Lung (tissue), 12 donors: Measurements from ENCODE around the gene ALDH1A1. TPM values are rescaled to one million over a fixed set of nuclear protein-coding genes. Genes with fewer than 3 reads are reported as not detected.
A peak's percentile ranks its signal among the peaks of the same experiment; 100 is the strongest.

ENCODE experiments used
- ATAC-seq: fragments of 200-7000 bp; cut with Tn5 transposase; one replicate; pipeline ENCODE4 v1.9.1; 2020; ENCODE audit warnings: moderate number of reproducible peaks; ENCODE audit not compliant: insufficient read depth, low FRiP score
- DNase-seq, 3 donors: peaks; one replicate each; pipeline ENCODE4 v3.0.0-alpha.2; 2013 to 2017
- H3K27ac ChIP-seq, 2 donors: one replicate each; pipeline ENCODE4 v1.5.1; 2013; ENCODE audit warnings: mild to moderate bottlenecking in 2 of 2, moderate library complexity in 2 of 2, control low read depth in 1 of 2, inconsistent platforms in 1 of 2, low read depth in 1 of 2, low read length in 1 of 2
- H3K27me3 ChIP-seq, 3 donors: one replicate each; pipeline ENCODE4 v1.5.1; 2013; ENCODE audit warnings: low read length in 2 of 3; ENCODE audit not compliant: control insufficient read depth in 3 of 3, insufficient read depth in 3 of 3
- H3K36me3 ChIP-seq, 4 donors: one replicate each; pipeline ENCODE4 v1.5.1; 2013; ENCODE audit warnings: low read length in 4 of 4, mild to moderate bottlenecking in 1 of 4, moderate library complexity in 1 of 4; ENCODE audit not compliant: control insufficient read depth in 4 of 4, insufficient read depth in 4 of 4
- H3K4me1 ChIP-seq, 5 donors: one replicate each; pipeline ENCODE4 v1.5.1; 2013; ENCODE audit warnings: low read length in 5 of 5, mild to moderate bottlenecking in 2 of 5, moderate library complexity in 1 of 5; ENCODE audit not compliant: control insufficient read depth in 5 of 5, insufficient read depth in 5 of 5
- H3K4me3 ChIP-seq: one replicate; pipeline ENCODE4 v1.5.1; 2013; ENCODE audit warnings: mild to moderate bottlenecking, control low read depth, moderate library complexity
- H3K9ac ChIP-seq, 2 donors: one replicate each; pipeline ENCODE4 v1.5.1; 2013; ENCODE audit warnings: low read length in 2 of 2, control low read depth in 1 of 2; ENCODE audit not compliant: insufficient read depth in 1 of 2
- H3K9me3 ChIP-seq, 4 donors: one replicate each; pipeline ENCODE4 v1.5.1; 2013; ENCODE audit warnings: low read length in 3 of 4, mild to moderate bottlenecking in 1 of 4, moderate library complexity in 1 of 4; ENCODE audit not compliant: control insufficient read depth in 4 of 4, insufficient read depth in 3 of 4
- WGBS, 2 donors: extraction: QIAGEN DNeasy Blood & Tissue Kit; methylation state at CpG; one replicate each; pipeline ENCODE4 v1.1.7; 2013; 5-methylcytosine and 5-hydroxymethylcytosine counted together
- polyA plus RNA-seq, 2 donors: library from polyadenylated mRNA; stranded (reverse); fragments of 200-250 nt; gene quantifications; one replicate each; pipeline ENCODE4 v1.2.1, GENCODE V29; 2013
- total RNA-seq, 2 donors: library from RNA; depleted of rRNA in 1 of 2; stranded (reverse); fragments of >200 nt in 1 of 2; gene quantifications; one replicate each; pipeline ENCODE4 v1.2.1, GENCODE V29; 2014 to 2021
- TF ChIP-seq, protein P1 (sequence below): IDR thresholded peaks from 2 replicates; pipeline ENCODE4 v1.5.1; 2012; ENCODE audit warnings: mild to moderate bottlenecking; ENCODE audit errors: control extremely low read depth, extremely low read depth
- donor health status: control.
- donor health status: control.
- donor health status: Bipolar disorder and iron deficiency.
- donor health status: healthy.
- donor health status: DM: yes; HTN: yes; CAD: no.

The ALDH1A1 gene
- total and polyA plus RNA-seq, 4 donors = 31.9 to 168 (median 131) TPM

DNA sequence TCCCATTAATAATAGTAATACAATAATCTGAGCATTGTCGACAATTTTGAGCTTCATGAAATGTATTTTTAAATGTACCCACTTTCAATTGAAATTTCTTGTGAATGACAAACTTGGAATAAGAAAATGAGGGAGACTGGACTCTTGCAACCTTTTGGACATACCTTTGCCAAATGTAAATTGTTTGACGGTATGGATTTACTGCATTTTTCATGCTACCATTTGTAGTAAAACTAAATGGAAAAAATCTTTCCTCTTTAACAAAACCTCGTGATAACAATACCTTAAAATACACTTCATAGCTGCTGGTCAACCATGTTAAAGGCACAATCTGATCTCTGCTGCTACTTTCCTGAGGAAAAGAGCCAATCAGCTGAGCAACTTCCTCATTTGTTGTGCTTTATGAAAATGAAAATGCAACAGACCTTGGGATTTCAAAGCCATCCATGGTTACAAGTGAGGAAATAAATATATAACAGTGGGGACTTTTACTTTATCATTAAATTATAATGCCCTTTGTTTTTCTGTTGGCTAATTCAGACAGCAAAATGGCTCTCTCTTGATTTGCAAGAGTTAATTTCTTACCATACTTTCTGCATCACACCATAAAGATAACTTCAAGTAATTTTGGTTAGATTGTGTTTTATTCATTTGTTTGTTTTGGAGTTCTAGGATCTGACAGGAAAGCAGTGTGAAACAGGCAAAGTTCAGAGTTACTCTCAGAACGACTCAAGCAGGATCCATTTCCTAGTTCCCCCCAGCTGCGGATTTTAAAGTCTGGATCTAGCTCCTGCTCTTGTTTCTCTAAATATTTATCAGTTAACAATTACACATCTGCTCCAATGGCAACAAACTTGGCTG lies 1.1 kb downstream of the ALDH1A1 start:
- ATAC-seq (no peak), DNase-seq (peak; percentile 24 to 87 (median 78))
- Histone ChIP-seq H3K27ac (peak overlapping the region in 1 of 2 donors; percentile 3), H3K36me3 (no peaks in the 10 kb centered on the region), H3K4me1 (peaks cover 0 to 48% (median 16%) of the 10 kb centered on the region in 5 donors), H3K9me3 (no peaks in the 10 kb centered on the region), H3K27me3 (no peaks in the 10 kb centered on the region), H3K4me3 (no peak overlapping the region), H3K9ac (peak overlapping the region in 1 of 2 donors; percentile 67)
- TF ChIP-seq, protein P1, sequence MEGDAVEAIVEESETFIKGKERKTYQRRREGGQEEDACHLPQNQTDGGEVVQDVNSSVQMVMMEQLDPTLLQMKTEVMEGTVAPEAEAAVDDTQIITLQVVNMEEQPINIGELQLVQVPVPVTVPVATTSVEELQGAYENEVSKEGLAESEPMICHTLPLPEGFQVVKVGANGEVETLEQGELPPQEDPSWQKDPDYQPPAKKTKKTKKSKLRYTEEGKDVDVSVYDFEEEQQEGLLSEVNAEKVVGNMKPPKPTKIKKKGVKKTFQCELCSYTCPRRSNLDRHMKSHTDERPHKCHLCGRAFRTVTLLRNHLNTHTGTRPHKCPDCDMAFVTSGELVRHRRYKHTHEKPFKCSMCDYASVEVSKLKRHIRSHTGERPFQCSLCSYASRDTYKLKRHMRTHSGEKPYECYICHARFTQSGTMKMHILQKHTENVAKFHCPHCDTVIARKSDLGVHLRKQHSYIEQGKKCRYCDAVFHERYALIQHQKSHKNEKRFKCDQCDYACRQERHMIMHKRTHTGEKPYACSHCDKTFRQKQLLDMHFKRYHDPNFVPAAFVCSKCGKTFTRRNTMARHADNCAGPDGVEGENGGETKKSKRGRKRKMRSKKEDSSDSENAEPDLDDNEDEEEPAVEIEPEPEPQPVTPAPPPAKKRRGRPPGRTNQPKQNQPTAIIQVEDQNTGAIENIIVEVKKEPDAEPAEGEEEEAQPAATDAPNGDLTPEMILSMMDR = no peak
- WGBS, 2 donors = 13 to 15% methylated on average over 5 of the region's 5 CpGs

DNA sequence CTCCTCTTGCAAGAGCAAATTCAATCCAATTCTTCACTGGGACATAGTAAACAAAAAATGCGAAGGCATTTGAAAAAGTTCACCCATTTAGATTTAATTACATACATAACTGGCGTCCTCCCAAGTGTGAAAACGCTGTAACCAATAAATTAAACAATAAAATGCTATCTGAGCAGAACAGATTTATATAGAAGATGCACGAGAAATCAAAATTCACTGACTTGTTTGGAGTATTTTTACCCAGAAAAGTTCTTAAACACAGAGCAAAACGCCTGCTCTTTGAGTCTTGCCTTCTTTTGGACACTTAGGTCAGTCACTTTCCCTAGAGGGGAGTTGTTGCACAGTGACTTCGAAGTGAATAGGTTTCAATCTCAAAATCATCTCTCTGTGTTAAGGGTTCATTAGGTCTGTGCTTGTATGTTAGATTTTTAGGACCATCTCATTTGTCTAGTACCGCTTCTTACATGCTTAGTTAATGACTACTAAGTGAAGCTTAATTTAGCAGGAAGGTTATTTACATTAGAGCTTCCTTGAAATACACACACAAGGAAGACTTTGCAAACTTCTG lies 1.9 kb downstream of the ALDH1A1 start:
- peak in 2 of 3 donors; percentile 39 to 62 for DNase-seq
- H3K4me1 ChIP-seq = peaks cover 0 to 48% (median 16%) of the 10 kb centered on the region in 5 donors

DNA sequence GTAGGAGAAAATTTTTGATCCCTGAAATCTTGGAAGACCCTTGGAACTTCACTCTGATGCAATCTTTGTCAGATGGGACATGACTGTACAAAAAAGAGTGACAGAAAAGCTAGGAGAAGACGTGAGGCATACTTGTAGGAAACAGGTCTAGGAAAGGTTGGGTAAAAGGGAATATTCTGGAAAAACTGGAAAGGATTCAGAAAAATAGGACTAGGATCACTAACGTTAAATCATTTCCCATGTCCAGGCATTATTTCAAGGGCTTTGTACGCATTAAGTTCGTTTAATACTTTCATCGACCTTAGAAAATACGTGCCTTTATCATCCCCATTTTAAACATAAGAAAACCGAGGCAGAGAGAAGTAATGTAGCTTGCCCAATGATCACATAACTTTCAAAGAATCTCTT lies 2.9 kb downstream of the ALDH1A1 start:
- no peak for DNase-seq
- Histone ChIP-seq H3K4me1 (peaks cover 0 to 44% (median 10%) of the 10 kb centered on the region in 5 donors), H3K27me3 (no peaks in the 10 kb centered on the region), H3K9ac (no peak overlapping the region), H3K27ac (no peak overlapping the region), H3K9me3 (no peaks in the 10 kb centered on the region), H3K36me3 (no peaks in the 10 kb centered on the region), H3K4me3 (no peak overlapping the region)
- WGBS, 2 donors = 82 to 83% methylated on average over 7 of the region's 7 CpGs
- TF ChIP-seq, protein P1 = no peak
- no peak for ATAC-seq

More for the DNA sequence above, 1.9 kb downstream of the ALDH1A1 start:
- WGBS, 2 donors = 27% methylated on average over 7 of the region's 7 CpGs
- TF ChIP-seq, protein P1 = no peak
- no peak for ATAC-seq
- Histone ChIP-seq H3K27ac (peak overlapping the region in 1 of 2 donors; percentile 2), H3K36me3 (no peaks in the 10 kb centered on the region), H3K9me3 (no peaks in the 10 kb centered on the region), H3K4me3 (no peak overlapping the region), H3K27me3 (no peaks in the 10 kb centered on the region), H3K9ac (peak overlapping the region in 1 of 2 donors; percentile 17)
